Endothelial cell of umbilical vein (primary cell): ENCODE results near the gene ELF3. TPM values are rescaled to one million over a fixed set of nuclear protein-coding genes. Genes with fewer than 3 reads are reported as not detected.

Experiments used
- BruUV-seq: library from RNA; stranded (reverse); fragments of 400-500 nt; replicated peaks from 2 replicates; lab custom pipeline; 2021; lab: Mats Ljungman, UMichigan
- CTCF ChIA-PET: fragments of 300-600, 350-600 bp; sonication (Branson Sonifier 250); formaldehyde crosslinking; loops from one replicate; lab custom pipeline; 2021; ENCODE audit warnings: antibody characterized with exemption, inconsistent platforms; lab: Charles Lee
- POLR2A ChIA-PET: fragments of 300-600, 350-600 bp; sonication (Branson Sonifier 250); formaldehyde crosslinking; loops from one replicate; lab custom pipeline; 2021; ENCODE audit warnings: antibody characterized with exemption, inconsistent platforms; lab: Charles Lee
- DNase-seq: peaks from one replicate; pipeline ENCODE4 v3.0.0-alpha.2; 2011; ENCODE audit warnings: low read depth, low spot score
- FAIRE-seq: peaks from 2 replicates; lab custom pipeline; 2011; peaks lifted over from hg19 to GRCh38; lab: Jason Lieb, UNC
- H2AFZ ChIP-seq: 2 replicates; pipeline ENCODE4 v1.6.0; 2012; ENCODE audit warnings: low read depth, low read length, control low read depth, inconsistent platforms
- H3K27ac ChIP-seq: 2 replicates; pipeline ENCODE4 v1.5.1; 2011; ENCODE audit warnings: low read depth, mild to moderate bottlenecking, control low read depth, low read length, moderate library complexity; ENCODE audit not compliant: insufficient read depth
- H3K27me3 ChIP-seq, 2 experiments: 2 replicates each; pipeline versions ENCODE4 v1.6.0 to v1.6.1; 2011; ENCODE audit warnings: low read length in 2 of 2, mixed read lengths in 1 of 2; ENCODE audit not compliant: control insufficient read depth in 2 of 2, insufficient read depth in 2 of 2
- H3K36me3 ChIP-seq, 2 experiments: 2 replicates in 1 of 2; 3 replicates in 1 of 2; pipeline ENCODE4 v1.5.1; 2011; ENCODE audit warnings: low read length in 2 of 2, mild to moderate bottlenecking in 1 of 2, moderate library complexity in 1 of 2; ENCODE audit not compliant: control insufficient read depth in 2 of 2, insufficient read depth in 2 of 2; ENCODE audit errors: extremely low read depth in 1 of 2
- H3K4me1 ChIP-seq: 3 replicates; pipeline ENCODE4 v1.5.1; 2011; ENCODE audit warnings: mild to moderate bottlenecking, low read length; ENCODE audit not compliant: control insufficient read depth, insufficient read depth; ENCODE audit errors: extremely low read depth
- H3K4me2 ChIP-seq: 2 replicates; pipeline ENCODE4 v1.6.1; 2011; ENCODE audit warnings: low read length, control low read depth, mixed read lengths; ENCODE audit not compliant: insufficient read depth
- H3K4me3 ChIP-seq, 3 experiments: fragments of 200-600 bp in 1 of 3; sonication (generic), shearing (Covaris generic) in 1 of 3; replicated peaks in 1 of 3; 2 replicates each; pipeline ENCODE4 v1.5.1; 2011 to 2016; ENCODE audit warnings: control low read depth in 3 of 3, low read length in 3 of 3, mild to moderate bottlenecking in 2 of 3, inconsistent platforms in 1 of 3, low read depth in 1 of 3, moderate library complexity in 1 of 3; ENCODE audit not compliant: insufficient read depth in 1 of 3
- H3K79me2 ChIP-seq: 2 replicates; pipeline ENCODE4 v1.6.0; 2012; ENCODE audit warnings: low read length, inconsistent platforms; ENCODE audit not compliant: control insufficient read depth, insufficient read depth
- H3K9ac ChIP-seq: replicated peaks from 2 replicates; pipeline ENCODE3; 2011; ENCODE audit warnings: low read length, control low read depth; ENCODE audit not compliant: insufficient read depth; ENCODE audit errors: extremely low read depth
- H3K9me1 ChIP-seq: replicated peaks from 3 replicates; pipeline ENCODE4 v1.6.0; 2011; ENCODE audit warnings: mild to moderate bottlenecking, low read length; ENCODE audit not compliant: control insufficient read depth, insufficient read depth; ENCODE audit errors: extremely low read depth
- H3K9me3 ChIP-seq: replicated peaks from 2 replicates; pipeline ENCODE4 v1.5.1; 2012; ENCODE audit warnings: low read length, inconsistent platforms; ENCODE audit not compliant: control insufficient read depth, insufficient read depth
- H4K20me1 ChIP-seq: replicated peaks from 2 replicates; pipeline ENCODE3; 2011; ENCODE audit warnings: mild to moderate bottlenecking, low read length; ENCODE audit not compliant: control insufficient read depth, insufficient read depth; ENCODE audit errors: extremely low read depth
- EZH2 ChIP-seq: IDR thresholded peaks from 2 replicates; pipeline ENCODE4 v1.6.1; 2012; ENCODE audit warnings: borderline replicate concordance, low read depth, mild to moderate bottlenecking, moderate library complexity, low read length, inconsistent platforms; ENCODE audit not compliant: severe bottlenecking
- FOS ChIP-seq: IDR thresholded peaks from 2 replicates; pipeline ENCODE4 v1.6.1; 2011; ENCODE audit warnings: mild to moderate bottlenecking, low read length, moderate library complexity, borderline replicate concordance; ENCODE audit not compliant: insufficient read depth
- GATA2 ChIP-seq: IDR thresholded peaks from 2 replicates; pipeline ENCODE4 v1.7.0; 2011; ENCODE audit warnings: low read depth, mild to moderate bottlenecking, moderate library complexity, mixed read lengths, low read length; ENCODE audit not compliant: insufficient read length, insufficient read depth
- JUN ChIP-seq: IDR thresholded peaks from 2 replicates; pipeline ENCODE4 v1.6.1; 2011; ENCODE audit warnings: borderline replicate concordance, low read depth; ENCODE audit not compliant: insufficient read length, insufficient read depth
- MYC ChIP-seq: IDR thresholded peaks from one replicate; pipeline ENCODE4 v1.6.1; 2011; ENCODE audit warnings: mild to moderate bottlenecking, low read depth, low read length
- POLR2A ChIP-seq: IDR thresholded peaks from 2 replicates; pipeline ENCODE4 v1.6.1; 2012; ENCODE audit warnings: low read depth, mild to moderate bottlenecking, control low read depth, low read length
- POLR2AphosphoS5 ChIP-seq: IDR thresholded peaks from 2 replicates; pipeline ENCODE4 v1.6.1; 2012; ENCODE audit warnings: low read depth, mild to moderate bottlenecking, control low read depth, low read length, moderate library complexity; ENCODE audit not compliant: insufficient read depth
- dilution Hi-C: fragments of 300-500 bp; cut with MboI; formaldehyde crosslinking; loops from one replicate; pipeline ENCODE4 v1.15.0; 2019; ENCODE audit warnings: low sequenced_read_pairs; ENCODE audit not compliant: extremely low pct_ligation_motif_present
- intact Hi-C: fragments of 100-400 bp; cut with micrococcal nuclease; formaldehyde crosslinking; loops from one replicate; pipeline ENCODE4 v1.10.0; 2022
- polyA plus RNA-seq, 4 experiments: library from polyadenylated mRNA; depleted of rRNA in 3 of 4; stranded (reverse) in 3 of 4; unstranded in 1 of 4; fragments of >200 nt; gene quantifications; 2 replicates each; pipeline versions ENCODE4 v1.2.1 to v1.2.3, GENCODE V29; 2011 to 2012; ENCODE audit warnings: missing spikeins in 1 of 4
- total RNA-seq: library from RNA; stranded (reverse); gene quantifications from 2 replicates; pipeline ENCODE4 v1.2.3, GENCODE V29; 2021
- TF ChIP-seq, protein P1 (sequence below): IDR thresholded peaks from 2 replicates; pipeline ENCODE4 v1.6.1; 2011; ENCODE audit not compliant: insufficient read depth, insufficient read length
- TF ChIP-seq, protein P2 (sequence below), 2 donors: IDR thresholded peaks; 1 replicate in 1 of 2; 2 replicates in 1 of 2; pipeline ENCODE4 v1.5.1; 2011; ENCODE audit warnings: low read length in 2 of 2, mild to moderate bottlenecking in 2 of 2, moderate library complexity in 2 of 2, control low read depth in 1 of 2, inconsistent platforms in 1 of 2, low read depth in 1 of 2; ENCODE audit not compliant: insufficient read depth in 1 of 2; ENCODE audit errors: extremely low read depth in 1 of 2

The ELF3 gene
- total and polyA plus RNA-seq, 2 donors (not counting 3 experiments of a cell fraction or from before 2014, with no cell fraction given): 0.07 to 0.29 TPM

DNA sequence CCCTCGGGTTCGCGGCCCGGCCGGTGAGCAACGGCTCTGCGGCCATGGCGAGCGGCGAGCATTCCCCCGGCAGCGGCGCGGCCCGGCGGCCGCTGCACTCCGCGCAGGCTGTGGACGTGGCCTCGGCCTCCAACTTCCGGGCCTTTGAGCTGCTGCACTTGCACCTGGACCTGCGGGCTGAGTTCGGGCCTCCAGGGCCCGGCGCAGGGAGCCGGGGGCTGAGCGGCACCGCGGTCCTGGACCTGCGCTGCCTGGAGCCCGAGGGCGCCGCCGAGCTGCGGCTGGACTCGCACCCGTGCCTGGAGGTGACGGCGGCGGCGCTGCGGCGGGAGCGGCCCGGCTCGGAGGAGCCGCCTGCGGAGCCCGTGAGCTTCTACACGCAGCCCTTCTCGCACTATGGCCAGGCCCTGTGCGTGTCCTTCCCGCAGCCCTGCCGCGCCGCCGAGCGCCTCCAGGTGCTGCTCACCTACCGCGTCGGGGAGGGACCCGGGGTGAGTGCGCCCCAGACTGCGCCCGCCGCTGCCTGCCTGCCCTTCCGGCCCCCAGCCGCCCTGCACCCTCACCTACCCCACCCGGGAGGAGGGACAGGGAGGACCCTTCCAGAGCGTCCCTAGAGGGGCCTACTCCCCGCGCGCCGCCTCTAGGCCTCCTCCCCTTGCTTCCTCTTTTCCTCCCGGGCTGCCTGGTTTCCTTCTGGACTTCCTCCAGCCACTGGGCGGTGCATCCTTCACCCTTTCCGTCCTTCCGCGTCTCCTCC, 27.6 kb upstream of the ELF3 start, which contains the start of gene RNPEP:
Gene RNPEP (plus strand): TSS at position 26 of the 757 bp plus-strand sequence. CDS start 19 bp downstream, at position 45.
- DNase-seq: peak; percentile 57
- peak within 1 kb of the TSS; percentile 73 for H3K4me2 ChIP-seq
- H3K4me3 ChIP-seq: peak within 1 kb of the TSS; percentile 48 to 98 (median 75)
- intact Hi-C loops (no loop called here), dilution Hi-C loops (no loop called here)
- peak; percentile 92 for FAIRE-seq
- peak within 1 kb of the TSS; percentile 63 for H2AFZ ChIP-seq
- CTCF ChIA-PET: interaction anchor here (1.0 to 5.2 kb wide), 9 partner anchors 10 to 154 kb away, joined by 3 to 35 read pairs (median 4); partner anchors contain the start of gene IPO9
- H3K9ac ChIP-seq: peak within 1 kb of the TSS; percentile 37
- no peaks in the 10 kb centered on the region for H3K9me3 ChIP-seq
- TF ChIP-seq EZH2 (no peak), GATA2 (no peak), JUN (no peak), MYC (no peak), POLR2AphosphoS5 (peak; percentile 86), POLR2A (peak; percentile 90), FOS (no peak)
- TF ChIP-seq, protein P1, sequence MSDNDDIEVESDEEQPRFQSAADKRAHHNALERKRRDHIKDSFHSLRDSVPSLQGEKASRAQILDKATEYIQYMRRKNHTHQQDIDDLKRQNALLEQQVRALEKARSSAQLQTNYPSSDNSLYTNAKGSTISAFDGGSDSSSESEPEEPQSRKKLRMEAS: no peak
- TF ChIP-seq, protein P2, sequence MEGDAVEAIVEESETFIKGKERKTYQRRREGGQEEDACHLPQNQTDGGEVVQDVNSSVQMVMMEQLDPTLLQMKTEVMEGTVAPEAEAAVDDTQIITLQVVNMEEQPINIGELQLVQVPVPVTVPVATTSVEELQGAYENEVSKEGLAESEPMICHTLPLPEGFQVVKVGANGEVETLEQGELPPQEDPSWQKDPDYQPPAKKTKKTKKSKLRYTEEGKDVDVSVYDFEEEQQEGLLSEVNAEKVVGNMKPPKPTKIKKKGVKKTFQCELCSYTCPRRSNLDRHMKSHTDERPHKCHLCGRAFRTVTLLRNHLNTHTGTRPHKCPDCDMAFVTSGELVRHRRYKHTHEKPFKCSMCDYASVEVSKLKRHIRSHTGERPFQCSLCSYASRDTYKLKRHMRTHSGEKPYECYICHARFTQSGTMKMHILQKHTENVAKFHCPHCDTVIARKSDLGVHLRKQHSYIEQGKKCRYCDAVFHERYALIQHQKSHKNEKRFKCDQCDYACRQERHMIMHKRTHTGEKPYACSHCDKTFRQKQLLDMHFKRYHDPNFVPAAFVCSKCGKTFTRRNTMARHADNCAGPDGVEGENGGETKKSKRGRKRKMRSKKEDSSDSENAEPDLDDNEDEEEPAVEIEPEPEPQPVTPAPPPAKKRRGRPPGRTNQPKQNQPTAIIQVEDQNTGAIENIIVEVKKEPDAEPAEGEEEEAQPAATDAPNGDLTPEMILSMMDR (IDR thresholded peaks at IDR 0.05; ENCODE audit: extremely low read depth in 1 of 2, insufficient read depth in 1 of 2, low read depth in 1 of 2, low read length in 2 of 2): no peak
- peaks cover 23% of the 10 kb centered on the region for H3K79me2 ChIP-seq
- no peaks in the 10 kb centered on the region for H3K9me1 ChIP-seq
- POLR2A ChIA-PET: interaction anchor here (0.6 kb wide), 1 partner anchor 20 kb away, joined by 3 read pairs; no protein-coding TSS in a partner anchor
- H3K36me3 ChIP-seq: no peaks in the 10 kb centered on the region
- no TSS peak for BruUV-seq
- H4K20me1 ChIP-seq: no peaks in the 10 kb centered on the region
- peaks cover 8% of the 10 kb centered on the region for H3K4me1 ChIP-seq
- H3K27me3 ChIP-seq: no peaks in the 10 kb centered on the region
- H3K27ac ChIP-seq: peak within 1 kb of the TSS; percentile 18
